ENCODE measurements around the gene C2.

C2 gene

GRCh38 chr6:31882344-31882743 lies 45.2 kb upstream of the C2 start:
- TF ChIP-seq ZNF565 (CRISPR knock-in tag; conservative IDR thresholded peaks at IDR 0.05; ENCODE audit: low read depth), result no peak
- TF ChIP-seq SNAI2 (CRISPR knock-in tag; IDR thresholded peaks at IDR 0.05), result no peak
- TF ChIP-seq TOX (CRISPR knock-in tag; IDR thresholded peaks at IDR 0.05; ENCODE audit: borderline replicate concordance), result no peak
- TF ChIP-seq CSRNP3 (CRISPR knock-in tag; IDR thresholded peaks at IDR 0.05), result no peak
- peak; percentile 59 for ATAC-seq

- ATAC-seq, result no peak
- TF ChIP-seq ZFP3 (CRISPR knock-in tag; IDR thresholded peaks at IDR 0.05) (no peak), OSR1 (CRISPR knock-in tag; IDR thresholded peaks at IDR 0.05) (no peak), ZNF70 (CRISPR knock-in tag; IDR thresholded peaks at IDR 0.05) (no peak), ZC3H10 (CRISPR knock-in tag; IDR thresholded peaks at IDR 0.05) (no peak)
Measured at GRCh38 chr6:31883676-31884075, 43.8 kb upstream of the C2 start.

- no peak for TF ChIP-seq ESRRG (CRISPR knock-in tag; IDR thresholded peaks at IDR 0.05)
- no peak for TF ChIP-seq GLIS3 (CRISPR knock-in tag; IDR thresholded peaks at IDR 0.05)
- no peak for TF ChIP-seq ISL1 (CRISPR knock-in tag; IDR thresholded peaks at IDR 0.05)
- no peak for TF ChIP-seq ZC3H10 (CRISPR knock-in tag; IDR thresholded peaks at IDR 0.05)
- no peak for TF ChIP-seq PPARA (CRISPR knock-in tag; IDR thresholded peaks at IDR 0.05; ENCODE audit: borderline replicate concordance)
- TF ChIP-seq CREB5 (CRISPR knock-in tag; IDR thresholded peaks at IDR 0.05; ENCODE audit: low read depth), result no peak
- TF ChIP-seq OSR1 (CRISPR knock-in tag; IDR thresholded peaks at IDR 0.05), result no peak
- no peak for TF ChIP-seq PATZ1 (CRISPR knock-in tag; IDR thresholded peaks at IDR 0.05; ENCODE audit: borderline replicate concordance)
- no peak for TF ChIP-seq TOX (CRISPR knock-in tag; IDR thresholded peaks at IDR 0.05; ENCODE audit: borderline replicate concordance)
- TF ChIP-seq ZNF565 (CRISPR knock-in tag; conservative IDR thresholded peaks at IDR 0.05; ENCODE audit: low read depth), result no peak
- no peak for TF ChIP-seq POU6F1 (CRISPR knock-in tag; IDR thresholded peaks at IDR 0.05; ENCODE audit: borderline replicate concordance, low read depth)
- TF ChIP-seq TSHZ2 (CRISPR knock-in tag; IDR thresholded peaks at IDR 0.05), result no peak
- TF ChIP-seq ZNF8 (CRISPR knock-in tag; IDR thresholded peaks at IDR 0.05), result no peak
- TF ChIP-seq SNAI2 (CRISPR knock-in tag; IDR thresholded peaks at IDR 0.05), result no peak
- no peak for TF ChIP-seq TCF4 (CRISPR knock-in tag; IDR thresholded peaks at IDR 0.05; ENCODE audit: borderline replicate concordance)
- no peak for TF ChIP-seq CSDC2 (CRISPR knock-in tag; IDR thresholded peaks at IDR 0.05)
- TF ChIP-seq ARNTL (CRISPR knock-in tag; IDR thresholded peaks at IDR 0.05; ENCODE audit: borderline replicate concordance, low read depth), result no peak
- TF ChIP-seq CSRNP3 (CRISPR knock-in tag; IDR thresholded peaks at IDR 0.05), result no peak
- no peak for TF ChIP-seq ZNF70 (CRISPR knock-in tag; IDR thresholded peaks at IDR 0.05)
- TF ChIP-seq ZFP30 (CRISPR knock-in tag; IDR thresholded peaks at IDR 0.05), result no peak
- ATAC-seq, result no peak
Measured at GRCh38 chr6:31884528-31885035, 42.9 kb upstream of the C2 start.

Data from SK-N-SH treated with all-trans-retinoic acid at 6 μM for 48 hours (cell line).